DND-41 (cell line): ENCODE data around the gene PARS2.

Experiments used
- ATAC-seq: fragments of 200-7000 bp; cut with Tn5 transposase; 3 replicates; pipeline ENCODE4 v1.9.1; 2021; ENCODE audit warnings: low read depth; ENCODE audit not compliant: insufficient read depth
- DNase-seq: peaks from one replicate; pipeline ENCODE4 v3.0.0-alpha.2; 2020
- H2AFZ ChIP-seq: 2 replicates; pipeline ENCODE4 v1.6.0; 2012; ENCODE audit warnings: low read depth, low read length
- H3K27ac ChIP-seq: 2 replicates; pipeline ENCODE4 v1.5.1; 2012; ENCODE audit warnings: low read length, inconsistent platforms
- H3K27me3 ChIP-seq: fragments of 200-600 bp; sonication (generic); 2 replicates; pipeline ENCODE4 v1.6.0; 2012; ENCODE audit warnings: low read length, mild to moderate bottlenecking, inconsistent platforms; ENCODE audit not compliant: insufficient read depth, poor library complexity
- H3K36me3 ChIP-seq: 2 replicates; pipeline ENCODE4 v1.5.1; 2012; ENCODE audit warnings: low read length, inconsistent platforms; ENCODE audit not compliant: insufficient read depth
- H3K4me1 ChIP-seq: 2 replicates; pipeline ENCODE4 v1.5.1; 2012; ENCODE audit warnings: mild to moderate bottlenecking, low read length; ENCODE audit not compliant: insufficient read depth
- H3K4me2 ChIP-seq: 2 replicates; pipeline ENCODE4 v1.6.0; 2012; ENCODE audit warnings: mild to moderate bottlenecking, moderate library complexity, low read length, inconsistent platforms; ENCODE audit not compliant: insufficient read depth
- H3K4me3 ChIP-seq, 2 experiments: fragments of 200-600 bp in 1 of 2; shearing (Covaris generic) in 1 of 2; 2 replicates each; pipeline ENCODE4 v1.5.1; 2012 to 2016; ENCODE audit warnings: inconsistent platforms in 2 of 2, low read length in 2 of 2, mild to moderate bottlenecking in 2 of 2, low read depth in 1 of 2, moderate library complexity in 1 of 2
- H3K79me2 ChIP-seq: 2 replicates; pipeline ENCODE4 v1.6.0; 2012; ENCODE audit warnings: low read length, inconsistent platforms; ENCODE audit not compliant: insufficient read depth
- H3K9ac ChIP-seq: 2 replicates; pipeline ENCODE4 v1.6.0; 2012; ENCODE audit warnings: low read depth, mild to moderate bottlenecking, inconsistent platforms, low read length, moderate library complexity
- H3K9me3 ChIP-seq: 2 replicates; pipeline ENCODE4 v1.5.1; 2012; ENCODE audit warnings: low read length, moderate library complexity, mild to moderate bottlenecking, inconsistent platforms; ENCODE audit not compliant: insufficient read depth, severe bottlenecking
- H4K20me1 ChIP-seq: 2 replicates; pipeline ENCODE4 v1.6.0; 2012; ENCODE audit warnings: low read length; ENCODE audit not compliant: insufficient read depth
- CTCF ChIP-seq: IDR thresholded peaks from 2 replicates; pipeline ENCODE4 v1.5.1; 2012; ENCODE audit warnings: borderline replicate concordance, low read length, moderate library complexity, mild to moderate bottlenecking; ENCODE audit not compliant: poor library complexity, severe bottlenecking; ENCODE audit errors: extremely low read depth
- EZH2 ChIP-seq: IDR thresholded peaks from 3 replicates; pipeline ENCODE4 v1.6.1; 2012; ENCODE audit warnings: borderline replicate concordance, low read depth, mild to moderate bottlenecking, moderate library complexity, low read length, inconsistent platforms; ENCODE audit not compliant: severe bottlenecking

The PARS2 gene

DNA sequence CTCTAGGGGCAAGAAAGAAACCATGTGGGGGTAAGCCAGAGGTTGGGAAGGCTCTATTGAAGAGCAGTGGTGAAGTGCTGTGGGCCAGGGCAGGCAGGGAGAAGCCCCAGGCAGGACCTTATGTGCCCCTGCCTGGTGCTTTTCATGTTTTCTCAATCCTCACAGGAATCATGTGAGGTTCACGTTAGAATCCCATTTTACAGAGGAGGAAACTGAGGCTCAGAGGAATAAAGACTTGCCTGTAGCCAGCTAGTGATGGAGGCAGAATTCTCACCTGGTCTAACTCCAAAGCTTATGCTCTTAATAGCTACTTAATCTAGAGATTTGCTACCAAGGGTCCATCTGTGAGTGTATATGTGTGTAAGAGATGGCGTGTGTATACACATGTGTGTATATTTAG, 32.6 kb upstream of the PARS2 start:
- Histone ChIP-seq H3K4me3 (no peak overlapping the region), H3K9me3 (peaks cover under 1% of the 10 kb centered on the region), H3K9ac (no peak overlapping the region), H3K4me2 (no peak overlapping the region), H3K27ac (no peak overlapping the region), H2AFZ (no peak overlapping the region), H3K79me2 (no peaks in the 10 kb centered on the region), H3K27me3 (peaks cover 8% of the 10 kb centered on the region), H3K4me1 (no peaks in the 10 kb centered on the region), H4K20me1 (no peaks in the 10 kb centered on the region; the same call in 1 of the 2 replicates), H3K36me3 (no peaks in the 10 kb centered on the region)
- TF ChIP-seq CTCF (no peak), EZH2 (no peak)
- DNase-seq (no peak), ATAC-seq (no peak)

GRCh38 chr1:54795841-54796468, 31.6 kb upstream of the PARS2 start:
- TF ChIP-seq CTCF = no peak
- TF ChIP-seq EZH2 = no peak
- no peaks in the 10 kb centered on the region for H3K79me2 ChIP-seq

GRCh38 chr1:54795356-54795665, 31.0 kb upstream of the PARS2 start:
- H2AFZ ChIP-seq = no peak overlapping the region
- H3K4me1 ChIP-seq = no peaks in the 10 kb centered on the region
- no peaks in the 10 kb centered on the region; the same call in 1 of the 2 replicates for H4K20me1 ChIP-seq
- no peaks in the 10 kb centered on the region for H3K79me2 ChIP-seq
- H3K4me3 ChIP-seq = no peak overlapping the region
- H3K27ac ChIP-seq = no peak overlapping the region
- H3K4me2 ChIP-seq = no peak overlapping the region
- no peak for DNase-seq
- no peak overlapping the region for H3K9ac ChIP-seq
- no peak for TF ChIP-seq EZH2
- no peak for TF ChIP-seq CTCF
- no peak for ATAC-seq
- peaks cover 2% of the 10 kb centered on the region for H3K9me3 ChIP-seq
- no peaks in the 10 kb centered on the region for H3K36me3 ChIP-seq
- peaks cover 8% of the 10 kb centered on the region for H3K27me3 ChIP-seq

More at GRCh38 chr1:54795841-54796468, 31.6 kb upstream of the PARS2 start:
- Histone ChIP-seq H3K27ac (no peak overlapping the region), H3K4me2 (no peak overlapping the region), H3K4me1 (no peaks in the 10 kb centered on the region), H4K20me1 (no peaks in the 10 kb centered on the region; the same call in 1 of the 2 replicates), H3K9me3 (peaks cover 2% of the 10 kb centered on the region), H3K36me3 (no peaks in the 10 kb centered on the region), H3K4me3 (no peak overlapping the region), H3K27me3 (peaks cover 8% of the 10 kb centered on the region), H3K9ac (no peak overlapping the region), H2AFZ (no peak overlapping the region)
- no peak for ATAC-seq
- no peak for DNase-seq
